Prostate gland (tissue), 2 donors: ENCODE results near the gene SKAP1.

Experiments
- CTCF ChIP-seq, 4 experiments: fragments of 200-600 bp in 2 of 4; fragments of 450-650 bp in 2 of 4; sonication (generic) in 2 of 4; IDR thresholded peaks; 1 replicate in 3 of 4; 2 replicates in 1 of 4; pipeline ENCODE4 v1.5.1; 2016 to 2019; ENCODE audit warnings: antibody characterized with exemption in 4 of 4, mild to moderate bottlenecking in 2 of 4, moderate library complexity in 2 of 4
- POLR2A ChIP-seq: fragments of 450-650 bp; IDR thresholded peaks from one replicate; pipeline ENCODE4 v1.6.1; 2016; ENCODE audit warnings: antibody characterized with exemption, mild to moderate bottlenecking
- POLR2AphosphoS5 ChIP-seq: sonication (generic); formaldehyde crosslinking; IDR thresholded peaks from one replicate; pipeline ENCODE4 v1.6.1; 2017; ENCODE audit warnings: antibody characterized with exemption

GRCh38 chr17:48294806-48295361, 135.1 kb downstream of the SKAP1 start:
- TF ChIP-seq CTCF (IDR thresholded peaks at IDR 0.05) (no peak), POLR2AphosphoS5 (no peak), POLR2A (no peak)
